K562 (cell line): ENCODE measurements around the gene SLC25A21. TPM values are rescaled to one million over a fixed set of nuclear protein-coding genes. Genes with fewer than 3 reads are reported as not detected.

Experiments used
- ATAC-seq: fragments of 200-7000 bp; cut with Tn5 transposase; 3 replicates; pipeline ENCODE4 v1.9.1; 2020; ENCODE audit warnings: moderate library complexity
- BruUV-seq: library from RNA; stranded (reverse); fragments of 400-500 nt; replicated peaks from 2 replicates; lab custom pipeline; 2021; lab: Mats Ljungman, UMichigan
- CTCF ChIA-PET: fragments of 300-600 bp; formaldehyde crosslinking; extraction: SDS; loops from one replicate; lab custom pipeline; 2021; ENCODE audit warnings: low intra/inter-chr PET ratio; lab: Yijun Ruan, JAX
- POLR2A ChIA-PET: fragments of 300-600, 350-650 bp; sonication (Branson Sonifier 250); formaldehyde crosslinking; extraction: SDS; loops from one replicate; lab custom pipeline; 2021; ENCODE audit warnings: antibody characterized with exemption, inconsistent platforms; lab: Yijun Ruan, JAX
- DNase-seq, 4 experiments: peaks; one replicate each; pipeline versions ENCODE4 v3.0.0 to v3.0.0-alpha.2; 2011 to 2018; ENCODE audit warnings: low spot score in 3 of 4, mixed read lengths in 3 of 4; ENCODE audit errors: extremely low read depth in 1 of 4
- FAIRE-seq: peaks from 2 replicates; lab custom pipeline; 2011; peaks lifted over from hg19 to GRCh38; lab: Jason Lieb, UNC
- H2AFZ ChIP-seq: 2 replicates; pipeline ENCODE4 v1.6.0; 2011; ENCODE audit warnings: low read depth, low read length, control low read depth, inconsistent platforms
- H3K27ac ChIP-seq: fragments of 200-600 bp; 3 replicates; pipeline ENCODE4 v1.8.0; 2011; ENCODE audit warnings: low read depth, mild to moderate bottlenecking, control low read depth, inconsistent platforms, low read length, moderate library complexity, mixed read lengths; ENCODE audit errors: extremely low read depth
- H3K27me3 ChIP-seq, 2 experiments: fragments of 300-600 bp in 1 of 2; 2 replicates in 1 of 2; 3 replicates in 1 of 2; pipeline versions ENCODE4 v1.6.0 to v1.8.0; 2011; ENCODE audit warnings: inconsistent platforms in 2 of 2, low read length in 2 of 2, mild to moderate bottlenecking in 1 of 2, mixed read lengths in 1 of 2, moderate library complexity in 1 of 2; ENCODE audit not compliant: control insufficient read depth in 2 of 2, insufficient read depth in 2 of 2
- H3K36me3 ChIP-seq: fragments of 300-600 bp; 3 replicates; pipeline ENCODE4 v1.8.0; 2011; ENCODE audit warnings: mild to moderate bottlenecking, low read length, inconsistent platforms; ENCODE audit not compliant: control insufficient read depth, insufficient read depth
- H3K4me1 ChIP-seq, 2 experiments: fragments of 200-600 bp in 1 of 2; replicated peaks in 1 of 2; 2 replicates in 1 of 2; 3 replicates in 1 of 2; pipeline versions ENCODE4 v1.5.1 to v1.8.0; 2011; ENCODE audit warnings: inconsistent platforms in 2 of 2, low read length in 2 of 2, mild to moderate bottlenecking in 1 of 2, mixed read lengths in 1 of 2, moderate library complexity in 1 of 2; ENCODE audit not compliant: control insufficient read depth in 2 of 2, insufficient read depth in 2 of 2
- H3K4me2 ChIP-seq: 2 replicates; pipeline ENCODE4 v1.6.1; 2011; ENCODE audit warnings: low read length, control low read depth, inconsistent platforms, mixed read lengths; ENCODE audit not compliant: insufficient read depth
- H3K4me3 ChIP-seq: fragments of 200-600 bp; sonication (generic), shearing (Covaris generic); 2 replicates; pipeline ENCODE4 v1.5.1; 2016; ENCODE audit warnings: control low read depth, inconsistent platforms
- H3K79me2 ChIP-seq: fragments of 200-600 bp; 3 replicates; pipeline ENCODE4 v1.8.0; 2011; ENCODE audit warnings: low read length, inconsistent platforms; ENCODE audit not compliant: control insufficient read depth, insufficient read depth
- H3K9ac ChIP-seq, 2 experiments: 2 replicates each; pipeline versions ENCODE4 v1.6.0 to v1.6.1; 2011; ENCODE audit warnings: low read depth in 2 of 2, low read length in 2 of 2, control low read depth in 1 of 2, inconsistent platforms in 1 of 2, mild to moderate bottlenecking in 1 of 2, mixed read lengths in 1 of 2; ENCODE audit not compliant: insufficient read depth in 1 of 2
- H3K9me1 ChIP-seq: one replicate; pipeline ENCODE4 v1.6.0; 2011; ENCODE audit warnings: inconsistent platforms, mild to moderate bottlenecking, low read length, moderate library complexity; ENCODE audit not compliant: control insufficient read depth, insufficient read depth
- H3K9me3 ChIP-seq: replicated peaks from 2 replicates; pipeline ENCODE4 v1.5.1; 2011; ENCODE audit warnings: low read depth, low read length, inconsistent platforms; ENCODE audit not compliant: control insufficient read depth, insufficient read depth
- H4K20me1 ChIP-seq: replicated peaks from 2 replicates; pipeline ENCODE4 v1.6.1; 2011; ENCODE audit warnings: low read length, inconsistent platforms, mixed read lengths; ENCODE audit not compliant: control insufficient read depth, insufficient read depth
- ADNP ChIP-seq: fragments of 200-800 bp; sonication (Bioruptor generic); IDR thresholded peaks from 2 replicates; pipeline ENCODE4 v1.6.1; 2016; ENCODE audit warnings: missing genetic modification characterization, missing compliant biosample characterization
- FOSL1 ChIP-seq: fragments of 200-800 bp; sonication (Bioruptor generic); conservative IDR thresholded peaks from 2 replicates; pipeline ENCODE4 v1.6.1; 2016; ENCODE audit warnings: missing genetic modification characterization, missing compliant biosample characterization
- JUNB ChIP-seq: fragments of 450-650 bp; formaldehyde crosslinking; conservative IDR thresholded peaks from 2 replicates; pipeline ENCODE4 v1.4.0; 2020; ENCODE audit warnings: mild to moderate bottlenecking
- JUND ChIP-seq, 2 experiments: IDR thresholded peaks; 2 replicates in 1 of 2; 3 replicates in 1 of 2; pipeline ENCODE4 v1.6.1; 2011; ENCODE audit warnings: borderline replicate concordance in 2 of 2, low read depth in 2 of 2, low read length in 2 of 2, improper control_type of control experiment in 1 of 2, missing biosample characterization in 1 of 2, missing genetic modification characterization in 1 of 2, missing genetic modification reagents in 1 of 2
- MEIS2 ChIP-seq: fragments of 450-650 bp; IDR thresholded peaks from 2 replicates; pipeline ENCODE4 v1.6.1; 2014; ENCODE audit warnings: mild to moderate bottlenecking; ENCODE audit not compliant: partially characterized antibody
- RB1 ChIP-seq: fragments of 450-650 bp; IDR thresholded peaks from 2 replicates; pipeline ENCODE4 v1.6.1; 2017; ENCODE audit warnings: low read depth, mild to moderate bottlenecking
- TFAP4 ChIP-seq: sonication (generic); formaldehyde crosslinking; IDR thresholded peaks from 2 replicates; pipeline ENCODE4 v1.8.0; 2022; ENCODE audit warnings: missing genetic modification reagents, mild to moderate bottlenecking, moderate library complexity, borderline replicate concordance
- WGBS: fragments of 100-300 bp; shearing (Covaris generic); methylation state at CpG from one replicate; pipeline ENCODE4 v1.1.6; 2016; ENCODE audit warnings: low coverage, mixed read lengths; ENCODE audit not compliant: insufficient coverage; ENCODE audit errors: missing lambda C conversion rate; 5-methylcytosine and 5-hydroxymethylcytosine counted together
- in situ Hi-C: fragments of 300-500 bp; cut with MboI; formaldehyde crosslinking; loops from 4 replicates; pipeline ENCODE4 v1.15.0; 2018; ENCODE audit warnings: inconsistent platforms, mixed read lengths
- intact Hi-C: fragments of 100-400 bp; cut with micrococcal nuclease; formaldehyde crosslinking; loops from 2 replicates; pipeline ENCODE4 v1.14.2; 2022
- polyA plus RNA-seq, 8 experiments: library from polyadenylated mRNA; depleted of rRNA in 4 of 8; stranded (reverse) in 5 of 8; unstranded in 3 of 8; fragments of >200 nt; fragmentation: Nextera tagmentation in 2 of 8; fragmentation: Illumina TruSeq in 1 of 8; extraction: Ambion mirVana in 2 of 8; extraction: Trizol in 1 of 8; gene quantifications; 2 replicates each; pipeline versions ENCODE4 v1.2.1 to v1.2.3, GENCODE V29; 2011 to 2014; ENCODE audit warnings: inconsistent platforms in 1 of 8, missing spikeins in 1 of 8
- total RNA-seq, 7 experiments: library from RNA; depleted of rRNA in 6 of 7; stranded (reverse); fragments of >200 nt in 6 of 7; fragmentation: Illumina TruSeq in 2 of 7; extraction: Trizol in 2 of 7; gene quantifications; 2 replicates each; pipeline versions ENCODE4 v1.2.1 to v1.2.3, GENCODE V29; 2011 to 2021; ENCODE audit warnings: low replicate concordance in 1 of 7
- TF ChIP-seq, protein P1 (sequence below), 2 experiments: fragments of 450-650 bp in 1 of 2; sonication (generic) in 1 of 2; formaldehyde crosslinking in 1 of 2; IDR thresholded peaks in 1 of 2; conservative IDR thresholded peaks in 1 of 2; 2 replicates each; pipeline versions ENCODE4 v1.6.1 to v1.8.1; 2016 to 2023; ENCODE audit warnings: mild to moderate bottlenecking in 2 of 2, moderate library complexity in 2 of 2, inconsistent platforms in 1 of 2, missing genetic modification reagents in 1 of 2

SLC25A21 gene
- total and polyA plus RNA-seq, 9 of the 15 experiments (the other 6 are each of a cell fraction or from before 2014, with no cell fraction given) = 15.2 to 46.7 (median 28.7) TPM

DNA sequence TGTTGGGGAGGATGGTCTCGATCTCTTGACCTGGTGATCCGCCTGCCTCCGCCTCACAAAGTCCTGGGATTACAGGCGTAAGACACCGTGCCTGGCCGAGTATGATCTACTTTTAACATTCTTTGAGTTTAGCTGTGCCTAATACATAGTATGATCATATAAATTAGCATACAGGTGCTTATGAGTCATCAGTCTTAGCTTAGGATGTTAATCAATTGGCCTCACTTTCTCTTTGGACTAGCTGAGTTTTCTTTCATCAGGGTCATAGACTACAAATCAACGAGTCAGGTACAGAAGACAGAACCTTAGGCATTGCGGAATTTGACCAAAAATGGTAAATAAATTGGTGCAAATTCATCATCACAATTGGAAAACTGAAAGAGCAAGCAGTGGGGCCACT is 2.2 kb downstream of the SLC25A21 start:
- Histone ChIP-seq H3K4me1 (peaks cover 11 to 41% of the 10 kb centered on the region in 2 experiments), H3K79me2 (peaks cover 94% of the 10 kb centered on the region), H2AFZ (peak overlapping the region; percentile 20; the same call in 1 of the 2 replicates), H3K27me3 (no peaks in the 10 kb centered on the region), H3K9ac (peak overlapping the region; percentile 59 to 83; a peak in 3 of 4 replicates), H3K27ac (peak overlapping the region; percentile 59), H3K9me1 (no peaks in the 10 kb centered on the region), H3K4me3 (peak overlapping the region; percentile 75), H3K36me3 (peaks cover 9% of the 10 kb centered on the region; the same call in 2 of the 3 replicates), H3K4me2 (peak overlapping the region; percentile 76), H3K9me3 (no peaks in the 10 kb centered on the region), H4K20me1 (no peaks in the 10 kb centered on the region)
- 10% methylated on average over 6 of the region's 8 CpGs for WGBS
- intact Hi-C loops (no loop called here), in situ Hi-C loops (loop anchor here (25.0 kb wide), 1 partner anchor 1333 kb away; the partner anchor contains the start of gene BRMS1L)
- ChIA-PET POLR2A (interaction anchor here (1.0 to 1.3 kb wide), 2 partner anchors 25 to 27 kb away, joined by 3 read pairs; partner anchors contain the start of gene MIPOL1), CTCF (no interaction called here)
- ATAC-seq (no peak), DNase-seq (peak in 1 of 4 experiments; percentile 17), FAIRE-seq (no peak)
- TSS peak; percentile 27 for BruUV-seq
- TF ChIP-seq, protein P1, sequence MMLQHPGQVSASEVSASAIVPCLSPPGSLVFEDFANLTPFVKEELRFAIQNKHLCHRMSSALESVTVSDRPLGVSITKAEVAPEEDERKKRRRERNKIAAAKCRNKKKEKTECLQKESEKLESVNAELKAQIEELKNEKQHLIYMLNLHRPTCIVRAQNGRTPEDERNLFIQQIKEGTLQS (IDR thresholded peaks at IDR 0.05) = peak; percentile 86
- TF ChIP-seq, protein P1 (CRISPR knock-in tag; conservative IDR thresholded peaks at IDR 0.05) = no peak
- peak; percentile 25; the same call in 1 of the 2 replicates for TF ChIP-seq JUND (IDR thresholded peaks at IDR 0.05; ENCODE audit: borderline replicate concordance, low read depth, low read length)
- TF ChIP-seq JUND (tag; IDR thresholded peaks at IDR 0.05; ENCODE audit: borderline replicate concordance, low read depth, low read length) = no peak
- 0 out of 2 replicates have a peak, but pooled peaks have one; percentile 18 for TF ChIP-seq FOSL1 (tag)
- TF ChIP-seq MEIS2 = peak; percentile 31
- no peak for TF ChIP-seq RB1
- TF ChIP-seq ADNP = 0 out of 2 replicates have a peak, but pooled peaks have one; percentile 26
- TF ChIP-seq TFAP4 (CRISPR knock-in tag) = no peak
- 0 out of 2 replicates have a peak, but pooled peaks have one; percentile 42 for TF ChIP-seq JUNB (CRISPR knock-in tag)
